Ascending aorta (tissue), 2 donors: ENCODE data around the gene CCDC142. TPM values are rescaled to one million over a fixed set of nuclear protein-coding genes. Genes with fewer than 3 reads are reported as not detected.

ENCODE experiments used
- DNase-seq, 2 donors: peaks; one replicate each; pipeline ENCODE4 v3.0.0-alpha.2; 2019; ENCODE audit warnings: low spot score in 2 of 2
- H3K27ac ChIP-seq, 2 donors: fragments of 200-600 bp; sonication (generic); one replicate each; pipeline ENCODE4 v1.5.1; 2016 to 2017; ENCODE audit warnings: mild to moderate bottlenecking in 1 of 2
- H3K27me3 ChIP-seq: fragments of 200-600 bp; sonication (generic); one replicate; pipeline ENCODE4 v1.5.1; 2017
- H3K36me3 ChIP-seq, 2 donors: fragments of 200-600 bp; sonication (generic); one replicate each; pipeline ENCODE4 v1.5.1; 2016
- H3K4me1 ChIP-seq, 2 donors: fragments of 200-600 bp; sonication (generic); one replicate each; pipeline ENCODE4 v1.5.1; 2016 to 2017; ENCODE audit warnings: mild to moderate bottlenecking in 1 of 2
- H3K4me3 ChIP-seq, 2 donors: fragments of 200-600 bp; sonication (generic); one replicate each; pipeline ENCODE4 v1.5.1; 2016 to 2017; ENCODE audit warnings: mild to moderate bottlenecking in 1 of 2
- H3K9me3 ChIP-seq, 2 donors: fragments of 200-600 bp; sonication (generic); one replicate each; pipeline ENCODE4 v1.5.1; 2016
- CTCF ChIP-seq, 3 experiments: fragments of 200-600 bp in 2 of 3; fragments of 450-650 bp in 1 of 3; sonication (generic) in 2 of 3; IDR thresholded peaks; one replicate each; pipeline ENCODE4 v1.5.1; 2016 to 2019; ENCODE audit warnings: antibody characterized with exemption in 3 of 3, mild to moderate bottlenecking in 1 of 3, moderate library complexity in 1 of 3
- intact Hi-C: fragments of 100-400 bp; cut with DNase I; formaldehyde crosslinking; loops from one replicate; pipeline ENCODE4 v1.15.1; 2023
- total RNA-seq: library from RNA; depleted of rRNA; stranded (reverse); fragments of >200 nt; gene quantifications from one replicate; pipeline ENCODE4 v1.1.0, GENCODE V29; 2016

Gene CCDC142
- total RNA-seq, 1 donor from 2014 or later, result 16.5 TPM

- Histone ChIP-seq H3K9me3 (no peaks in the 10 kb centered on the region), H3K27me3 (no peaks in the 10 kb centered on the region), H3K4me3 (no peak overlapping the region), H3K4me1 (peaks cover 12 to 28% of the 10 kb centered on the region in 2 donors), H3K36me3 (no peaks in the 10 kb centered on the region), H3K27ac (no peak overlapping the region)
- no peak for DNase-seq
- intact Hi-C loops, result no loop called here
- TF ChIP-seq CTCF (IDR thresholded peaks at IDR 0.05), result no peak
These were observed 44.5 kb downstream of the CCDC142 start for GRCh38 chr2:74438248-74438647.

GRCh38 chr2:74436848-74437695 is 45.7 kb downstream of the CCDC142 start:
- H3K36me3 ChIP-seq, result peaks cover 4 to 5% of the 10 kb centered on the region in 2 donors
- TF ChIP-seq CTCF (IDR thresholded peaks at IDR 0.05), result no peak
- H3K9me3 ChIP-seq, result no peaks in the 10 kb centered on the region
- H3K27ac ChIP-seq, result no peak overlapping the region
- no peak for DNase-seq
- H3K4me3 ChIP-seq, result no peak overlapping the region
- peaks cover 12 to 28% of the 10 kb centered on the region in 2 donors for H3K4me1 ChIP-seq
- no peaks in the 10 kb centered on the region for H3K27me3 ChIP-seq
- intact Hi-C loops, result no loop called here

GRCh38 chr2:74436111-74436805 is 46.5 kb downstream of the CCDC142 start:
- H3K4me3 ChIP-seq, result no peak overlapping the region
- intact Hi-C loops, result no loop called here
- TF ChIP-seq CTCF (IDR thresholded peaks at IDR 0.05), result no peak
- peaks cover 5 to 23% of the 10 kb centered on the region in 2 donors for H3K4me1 ChIP-seq
- DNase-seq, result no peak
- peaks cover 12 to 13% of the 10 kb centered on the region in 2 donors for H3K36me3 ChIP-seq
- no peaks in the 10 kb centered on the region for H3K27me3 ChIP-seq
- H3K9me3 ChIP-seq, result no peaks in the 10 kb centered on the region
- no peak overlapping the region for H3K27ac ChIP-seq

GRCh38 chr2:74430502-74430901 is 52.3 kb downstream of the CCDC142 start:
- no peaks in the 10 kb centered on the region for H3K9me3 ChIP-seq
- no peaks in the 10 kb centered on the region for H3K27me3 ChIP-seq
- no peaks in the 10 kb centered on the region for H3K4me1 ChIP-seq
- intact Hi-C loops, result no loop called here
- peaks cover 45 to 50% of the 10 kb centered on the region in 2 donors for H3K36me3 ChIP-seq
- no peak for DNase-seq
- H3K4me3 ChIP-seq, result no peak overlapping the region
- TF ChIP-seq CTCF (IDR thresholded peaks at IDR 0.05), result no peak
- no peak overlapping the region for H3K27ac ChIP-seq

- DNase-seq, result no peak
- no peaks in the 10 kb centered on the region for H3K27me3 ChIP-seq
- intact Hi-C loops, result no loop called here
- no peak overlapping the region for H3K4me3 ChIP-seq
- no peaks in the 10 kb centered on the region for H3K4me1 ChIP-seq
- no peaks in the 10 kb centered on the region for H3K9me3 ChIP-seq
- no peak for TF ChIP-seq CTCF (IDR thresholded peaks at IDR 0.05)
- H3K36me3 ChIP-seq, result peaks cover 45 to 50% of the 10 kb centered on the region in 2 donors
- H3K27ac ChIP-seq, result no peak overlapping the region
These were observed 53.0 kb downstream of the CCDC142 start for GRCh38 chr2:74429487-74430451.
